Testis (tissue), 3 donors: Measurements from ENCODE around the gene COL13A1. TPM values are rescaled to one million over a fixed set of nuclear protein-coding genes. Genes with fewer than 3 reads are reported as not detected.
A peak's percentile ranks its signal among the peaks of the same experiment; 100 is the strongest.

Source experiments
- DNase-seq: peaks from one replicate; pipeline ENCODE4 v3.0.0-alpha.2; 2019
- H3K27ac ChIP-seq, 2 donors: fragments of 200-600 bp; sonication (generic); one replicate each; pipeline ENCODE4 v1.5.1; 2019
- H3K27me3 ChIP-seq: fragments of 200-600 bp; sonication (generic); one replicate; pipeline ENCODE4 v1.5.1; 2019
- H3K36me3 ChIP-seq: fragments of 200-600 bp; sonication (generic); one replicate; pipeline ENCODE4 v1.5.1; 2017; ENCODE audit warnings: low read depth; ENCODE audit errors: missing control alignments
- H3K4me1 ChIP-seq: fragments of 200-600 bp; sonication (generic); one replicate; pipeline ENCODE4 v1.5.1; 2019
- H3K4me3 ChIP-seq, 2 donors: fragments of 200-600 bp; sonication (generic); one replicate each; pipeline ENCODE4 v1.5.1; 2017 to 2019
- H3K9me3 ChIP-seq: fragments of 200-600 bp; sonication (generic); one replicate; pipeline ENCODE4 v1.5.1; 2017
- POLR2A ChIP-seq: fragments of 450-650 bp; IDR thresholded peaks from one replicate; pipeline ENCODE4 v1.6.1; 2017; ENCODE audit warnings: antibody characterized with exemption, mild to moderate bottlenecking, moderate library complexity
- WGBS, 2 donors: methylation state at CpG; one replicate each; pipeline ENCODE4 v1.1.5; 2018; 5-methylcytosine and 5-hydroxymethylcytosine counted together
- intact Hi-C: fragments of 100-400 bp; cut with DNase I; formaldehyde crosslinking; loops from one replicate; pipeline ENCODE4 v1.15.1; 2023; ENCODE audit warnings: low total_unique reads
- polyA plus RNA-seq: library from polyadenylated mRNA; stranded (reverse); fragments of 350-450 nt; fragmentation: Illumina TruSeq; extraction: RNeasy Lipid Tissue Mini Kit (QIAGEN cat#74804); gene quantifications from one replicate; pipeline ENCODE4 v1.2.3, GENCODE V29; 2014; ENCODE audit warnings: low read depth, low replicate concordance; ENCODE audit not compliant: insufficient read depth
- total RNA-seq, 2 donors: library from RNA; depleted of rRNA; stranded (reverse); fragments of >200 nt; gene quantifications; one replicate each; pipeline ENCODE4 v1.2.3, GENCODE V29; 2016
- TF ChIP-seq, protein P1 (sequence below), 3 experiments: fragments of 450-650 bp in 2 of 3; fragments of 200-600 bp in 1 of 3; sonication (generic) in 1 of 3; IDR thresholded peaks; one replicate each; pipeline ENCODE4 v1.5.1; 2016 to 2019; ENCODE audit warnings: antibody characterized with exemption in 3 of 3, mild to moderate bottlenecking in 2 of 3, moderate library complexity in 1 of 3

COL13A1 gene
- total and polyA plus RNA-seq, 3 donors from 2014 or later, result 0.94 to 2.5 (median 1.5) TPM

DNA sequence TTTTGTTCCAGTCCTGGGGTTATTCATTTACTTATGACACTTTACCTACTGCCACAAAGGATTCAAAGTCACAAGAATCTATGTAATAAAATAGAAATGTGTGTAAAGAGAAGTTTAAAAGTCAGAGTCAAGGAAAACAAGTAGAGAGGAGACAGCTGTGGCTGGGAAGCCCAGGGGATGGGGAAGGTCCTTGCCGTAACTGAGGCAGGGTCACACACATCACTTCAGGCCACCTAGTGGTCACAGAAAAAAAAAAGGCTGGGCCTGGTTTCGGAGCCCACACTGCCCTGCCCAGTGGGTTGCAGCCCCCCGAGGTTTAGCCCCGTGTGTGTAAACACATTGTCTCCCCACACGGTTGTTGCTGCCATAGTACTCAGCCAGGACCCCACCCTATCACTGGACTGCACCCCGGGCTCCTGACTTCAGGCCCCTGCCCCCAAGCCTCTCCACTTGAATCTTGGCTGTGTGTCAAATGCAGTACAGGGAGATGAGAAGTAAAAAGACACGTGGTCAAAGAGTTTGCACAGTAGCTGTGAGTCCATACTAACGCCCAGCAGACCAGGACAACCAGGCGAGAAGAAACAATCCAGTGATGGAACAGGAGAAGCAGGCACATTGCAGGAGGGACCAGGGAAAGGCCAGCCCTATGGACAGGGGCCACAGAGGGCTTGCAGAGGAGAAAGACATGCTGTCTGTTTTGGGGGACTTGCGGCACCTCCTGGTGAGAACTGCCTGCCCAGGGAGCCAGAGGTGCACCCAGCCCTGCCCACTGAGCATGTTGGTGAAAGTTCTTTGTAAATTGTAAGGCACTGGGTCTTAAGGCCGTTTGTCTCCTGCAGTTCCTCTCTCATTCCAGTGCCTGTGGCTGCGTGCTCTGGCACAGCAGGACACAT, 159.5 kb downstream of the COL13A1 start:
- TF ChIP-seq, protein P1, sequence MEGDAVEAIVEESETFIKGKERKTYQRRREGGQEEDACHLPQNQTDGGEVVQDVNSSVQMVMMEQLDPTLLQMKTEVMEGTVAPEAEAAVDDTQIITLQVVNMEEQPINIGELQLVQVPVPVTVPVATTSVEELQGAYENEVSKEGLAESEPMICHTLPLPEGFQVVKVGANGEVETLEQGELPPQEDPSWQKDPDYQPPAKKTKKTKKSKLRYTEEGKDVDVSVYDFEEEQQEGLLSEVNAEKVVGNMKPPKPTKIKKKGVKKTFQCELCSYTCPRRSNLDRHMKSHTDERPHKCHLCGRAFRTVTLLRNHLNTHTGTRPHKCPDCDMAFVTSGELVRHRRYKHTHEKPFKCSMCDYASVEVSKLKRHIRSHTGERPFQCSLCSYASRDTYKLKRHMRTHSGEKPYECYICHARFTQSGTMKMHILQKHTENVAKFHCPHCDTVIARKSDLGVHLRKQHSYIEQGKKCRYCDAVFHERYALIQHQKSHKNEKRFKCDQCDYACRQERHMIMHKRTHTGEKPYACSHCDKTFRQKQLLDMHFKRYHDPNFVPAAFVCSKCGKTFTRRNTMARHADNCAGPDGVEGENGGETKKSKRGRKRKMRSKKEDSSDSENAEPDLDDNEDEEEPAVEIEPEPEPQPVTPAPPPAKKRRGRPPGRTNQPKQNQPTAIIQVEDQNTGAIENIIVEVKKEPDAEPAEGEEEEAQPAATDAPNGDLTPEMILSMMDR (IDR thresholded peaks at IDR 0.05), result peak in 1 of 3 experiments; percentile 5
- no peak for TF ChIP-seq POLR2A
- Histone ChIP-seq H3K36me3 (no peaks in the 10 kb centered on the region), H3K9me3 (no peaks in the 10 kb centered on the region), H3K27me3 (no peaks in the 10 kb centered on the region), H3K4me3 (no peak overlapping the region), H3K4me1 (no peaks in the 10 kb centered on the region), H3K27ac (no peak overlapping the region)
- peak; percentile 10 for DNase-seq
- WGBS, 2 donors, result 73 to 76% methylated on average over 12 of the region's 12 CpGs
- intact Hi-C loops, result no loop called here

DNA sequence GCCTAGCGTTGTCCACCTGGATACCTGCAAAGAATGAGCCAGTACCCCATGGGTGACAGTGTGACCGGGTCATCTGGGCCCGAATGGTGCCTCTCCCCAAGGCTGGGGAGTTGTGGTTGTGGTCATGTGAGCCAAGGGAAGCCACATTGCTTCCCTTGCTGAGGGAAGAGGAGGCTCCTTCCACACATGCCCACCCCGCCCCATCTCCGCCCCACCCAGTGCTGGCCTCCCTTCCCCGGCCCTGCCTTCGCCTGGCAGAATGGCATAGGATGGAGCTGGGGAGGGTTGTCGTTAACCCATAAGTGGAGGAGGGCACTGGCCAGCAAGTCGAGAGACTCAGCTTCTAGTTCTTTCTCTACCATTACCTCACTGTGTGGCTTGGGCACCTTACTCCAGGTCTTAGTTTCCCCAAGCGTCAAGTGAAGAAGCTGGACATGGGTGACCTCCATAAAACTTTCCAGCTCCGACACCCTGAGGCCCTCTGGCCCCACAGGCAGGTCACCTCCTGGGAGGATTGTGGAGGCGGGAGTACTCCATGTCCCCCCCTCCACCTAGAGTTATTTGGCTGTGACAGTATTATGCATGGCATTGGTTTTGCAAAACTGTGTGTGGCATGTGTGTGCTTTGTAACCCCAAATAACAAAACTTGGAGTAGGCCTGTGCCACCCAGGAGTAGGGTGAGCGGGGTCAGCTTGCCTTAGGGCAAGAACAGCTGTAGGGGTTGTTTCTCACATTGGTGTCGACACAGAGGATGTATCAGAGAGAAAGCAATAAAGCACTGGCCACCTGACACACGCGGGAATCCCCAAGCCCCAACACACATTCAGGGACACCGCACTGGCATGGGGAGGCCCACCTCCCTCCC, 160.4 kb downstream of the COL13A1 start:
- Histone ChIP-seq H3K27ac (no peak overlapping the region), H3K9me3 (no peaks in the 10 kb centered on the region)
- peak; percentile 12 for DNase-seq

DNA sequence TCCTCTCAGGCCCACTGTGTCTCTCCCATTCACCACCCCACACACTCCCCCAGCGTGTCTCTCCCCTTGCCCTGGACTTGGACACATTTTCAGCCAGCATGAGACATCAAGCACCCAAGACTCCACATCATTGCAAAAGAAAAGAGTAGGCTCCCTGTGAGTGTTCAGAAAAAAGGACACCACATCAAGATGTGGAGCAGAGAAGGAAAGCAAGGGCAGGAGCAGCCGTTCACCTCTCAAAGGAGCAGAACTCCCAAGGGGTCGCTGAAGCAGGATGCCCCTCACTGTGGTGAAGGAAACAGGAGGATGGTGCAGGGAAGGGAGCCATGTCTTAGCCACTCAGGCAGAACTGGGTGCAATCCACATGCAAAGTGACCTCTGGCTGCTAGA, 161.0 kb downstream of the COL13A1 start:
- Histone ChIP-seq H3K4me1 (no peaks in the 10 kb centered on the region), H3K36me3 (no peaks in the 10 kb centered on the region), H3K27me3 (no peaks in the 10 kb centered on the region), H3K4me3 (no peak overlapping the region), H3K9me3 (no peaks in the 10 kb centered on the region), H3K27ac (no peak overlapping the region)
- intact Hi-C loops, result no loop called here
- DNase-seq, result no peak
- 85 to 86% methylated on average over 3 of the region's 3 CpGs for WGBS, 2 donors
- TF ChIP-seq, protein P1 (IDR thresholded peaks at IDR 0.05), result no peak
- no peak for TF ChIP-seq POLR2A

More for the DNA sequence above, 160.4 kb downstream of the COL13A1 start:
- WGBS, 2 donors, result 86 to 91% methylated on average over 7 to 17 of the region's 17 CpGs
- Histone ChIP-seq H3K4me1 (no peaks in the 10 kb centered on the region), H3K27me3 (no peaks in the 10 kb centered on the region), H3K4me3 (no peak overlapping the region), H3K36me3 (no peaks in the 10 kb centered on the region)
- TF ChIP-seq POLR2A, result no peak
- TF ChIP-seq, protein P1 (IDR thresholded peaks at IDR 0.05), result no peak
- intact Hi-C loops, result no loop called here

DNA sequence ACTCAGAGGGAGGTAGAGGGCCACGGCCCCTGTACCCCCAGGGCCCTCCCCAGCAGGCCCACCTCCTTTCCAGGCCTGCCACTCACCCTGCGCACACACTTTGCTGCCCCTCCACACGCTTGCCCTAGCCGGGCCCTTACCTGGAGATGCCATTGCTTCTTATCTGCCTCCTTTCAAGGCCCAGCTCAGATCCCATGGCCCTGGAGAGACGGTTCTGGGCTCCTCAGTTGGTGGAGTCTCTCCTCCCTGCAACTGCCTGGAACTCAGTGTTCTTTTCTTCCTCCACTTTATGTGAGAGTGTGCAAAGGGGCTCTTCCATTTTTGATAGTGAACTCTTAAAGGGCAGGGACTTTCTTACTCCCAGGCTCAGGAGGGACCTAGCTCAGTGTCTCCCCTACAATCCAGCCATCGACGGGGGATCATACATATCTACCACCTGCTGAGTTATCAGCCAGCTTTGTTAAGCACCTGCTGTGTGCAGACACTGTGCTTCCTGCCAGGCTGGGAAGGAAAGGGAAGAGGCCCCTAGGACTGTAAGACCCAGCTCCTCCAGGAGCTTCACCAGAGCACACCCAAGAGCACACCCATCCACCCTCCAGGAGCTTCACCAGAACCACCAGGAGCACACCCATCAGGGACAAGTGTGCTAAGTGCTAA, 161.6 kb downstream of the COL13A1 start:
- DNase-seq, result no peak
- no peak overlapping the region for H3K27ac ChIP-seq
- 78 to 80% methylated on average over 7 of the region's 7 CpGs for WGBS, 2 donors
- H3K27me3 ChIP-seq, result no peaks in the 10 kb centered on the region
- H3K9me3 ChIP-seq, result no peaks in the 10 kb centered on the region
- no peak overlapping the region for H3K4me3 ChIP-seq
- no peaks in the 10 kb centered on the region for H3K4me1 ChIP-seq
- H3K36me3 ChIP-seq, result no peaks in the 10 kb centered on the region
- intact Hi-C loops, result no loop called here
- TF ChIP-seq POLR2A, result no peak
- TF ChIP-seq, protein P1 (IDR thresholded peaks at IDR 0.05), result no peak
